ENCODE measurements around the gene PTPRM. TPM values are rescaled to one million over a fixed set of nuclear protein-coding genes. Genes with fewer than 3 reads are reported as not detected.

The PTPRM gene
- total and polyA plus RNA-seq, 2 donors (not counting 3 experiments of a cell fraction or from before 2014, with no cell fraction given): 37.4 to 43.7 TPM

- intact Hi-C loops (cut with micrococcal nuclease) (no loop called here), dilution Hi-C loops (cut with MboI; ENCODE audit: extremely low pct_ligation_motif_present, low sequenced_read_pairs) (no loop called here)
- H3K9me1 ChIP-seq (replicated peaks; ENCODE audit: control insufficient read depth, extremely low read depth, insufficient read depth, low read length): no peaks in the 10 kb centered on the region
- no peak overlapping the region for H3K27ac ChIP-seq (ENCODE audit: insufficient read depth, low read depth, low read length)
- H3K4me2 ChIP-seq (ENCODE audit: insufficient read depth, low read length): no peak overlapping the region
- ChIA-PET CTCF (interaction anchor here (1.0 to 2.2 kb wide), 2 partner anchors 27 to 354 kb away, joined by 3 to 8 read pairs; no protein-coding TSS in a partner anchor), POLR2A (no interaction called here)
- no peak overlapping the region for H3K9ac ChIP-seq (replicated peaks; ENCODE audit: extremely low read depth, insufficient read depth, low read length)
- no peak for TF ChIP-seq MAX (IDR thresholded peaks at IDR 0.05; ENCODE audit: insufficient read depth, insufficient read length)
- no peak for TF ChIP-seq EZH2 (IDR thresholded peaks at IDR 0.05; ENCODE audit: borderline replicate concordance, low read depth, low read length, severe bottlenecking)
- TF ChIP-seq POLR2A (IDR thresholded peaks at IDR 0.05; ENCODE audit: low read depth, low read length): no peak
- TF ChIP-seq JUN (IDR thresholded peaks at IDR 0.05; ENCODE audit: borderline replicate concordance, insufficient read depth, insufficient read length, low read depth): no peak
- no peak for TF ChIP-seq POLR2AphosphoS5 (IDR thresholded peaks at IDR 0.05; ENCODE audit: insufficient read depth, low read depth, low read length)
- TF ChIP-seq FOS (IDR thresholded peaks at IDR 0.05; ENCODE audit: borderline replicate concordance, insufficient read depth, low read length): no peak
- TF ChIP-seq CTCF (IDR thresholded peaks at IDR 0.05; ENCODE audit: extremely low read depth in 1 of 2, insufficient read depth in 1 of 2, low read depth in 1 of 2, low read length in 2 of 2): no peak
- no peak for TF ChIP-seq GATA2 (IDR thresholded peaks at IDR 0.05; ENCODE audit: insufficient read depth, insufficient read length, low read depth, low read length)
- TF ChIP-seq MYC (IDR thresholded peaks at IDR 0.05; ENCODE audit: low read depth, low read length): no peak
- no TSS peak for BruUV-seq (replicated peaks)
- no peak overlapping the region for H3K4me3 ChIP-seq (replicated peaks in 1 of 3; ENCODE audit: insufficient read depth in 1 of 3, low read depth in 1 of 3, low read length in 3 of 3)
- no peak for DNase-seq (ENCODE audit: low read depth, low spot score)
- no peaks in the 10 kb centered on the region for H3K9me3 ChIP-seq (replicated peaks; ENCODE audit: control insufficient read depth, insufficient read depth, low read length)
- H3K4me1 ChIP-seq (ENCODE audit: control insufficient read depth, extremely low read depth, insufficient read depth, low read length): peaks cover 13% of the 10 kb centered on the region
- no peaks in the 10 kb centered on the region for H3K36me3 ChIP-seq (ENCODE audit: control insufficient read depth in 2 of 2, extremely low read depth in 1 of 2, insufficient read depth in 2 of 2, low read length in 2 of 2)
- no peaks in the 10 kb centered on the region for H3K27me3 ChIP-seq (ENCODE audit: control insufficient read depth in 2 of 2, insufficient read depth in 2 of 2, low read length in 2 of 2)
- no peak overlapping the region for H2AFZ ChIP-seq (ENCODE audit: low read depth, low read length)
- H4K20me1 ChIP-seq (replicated peaks; ENCODE audit: control insufficient read depth, extremely low read depth, insufficient read depth, low read length): no peaks in the 10 kb centered on the region
- no peaks in the 10 kb centered on the region for H3K79me2 ChIP-seq (ENCODE audit: control insufficient read depth, insufficient read depth, low read length)
- no peak for FAIRE-seq
Measured at GRCh38 chr18:7626175-7626921, 59.2 kb downstream of the PTPRM start.

Data from endothelial cell of umbilical vein (primary cell).